ENCODE measurements around the gene WNT7A. TPM values are rescaled to one million over a fixed set of nuclear protein-coding genes. Genes with fewer than 3 reads are reported as not detected.

The WNT7A gene
- polyA plus RNA-seq, 1 of the 3 experiments (the other 2 are of a cell fraction): not detected

DNA sequence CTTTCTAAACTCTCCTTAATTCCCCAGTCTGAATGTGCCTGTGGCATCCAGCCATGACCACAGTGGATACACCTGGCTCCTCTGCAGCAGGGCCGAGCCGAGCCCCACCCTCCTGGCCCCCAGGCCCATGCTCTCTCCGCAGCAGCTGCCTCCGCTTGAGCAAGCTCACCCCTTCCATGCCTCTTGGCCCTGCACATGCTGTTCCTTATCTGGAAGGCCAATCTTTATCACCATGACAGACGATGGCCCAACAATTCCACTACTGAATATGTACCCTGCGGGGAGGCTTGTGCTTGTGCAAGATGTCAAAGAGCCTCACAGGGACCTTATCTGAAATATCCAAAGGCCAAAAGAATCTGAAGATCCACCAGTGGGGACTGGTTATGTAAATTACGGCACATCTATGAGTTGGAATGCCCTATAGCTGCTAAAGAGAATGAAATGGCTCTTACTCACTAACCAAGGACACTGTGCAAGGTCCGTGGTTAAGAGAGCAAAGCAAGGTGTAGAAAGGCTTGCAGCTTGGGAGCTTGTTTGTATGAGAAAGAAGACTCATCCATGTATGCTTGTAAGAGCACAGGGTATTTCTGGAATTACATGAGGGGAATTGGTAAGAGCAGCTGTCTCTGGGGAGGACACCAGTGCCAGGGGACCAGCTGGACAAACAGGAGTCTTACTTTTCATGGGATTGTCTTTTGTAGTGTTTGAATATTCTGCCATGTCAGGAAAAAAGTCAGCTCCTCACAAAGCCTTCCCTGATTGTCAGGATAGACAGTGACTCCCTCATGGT, 55.2 kb downstream of the WNT7A start:
- CTCF ChIA-PET: interaction anchor here (1.3 to 2.7 kb wide), 3 partner anchors 167 to 175 kb away, joined by 4 to 9 read pairs (median 4); no protein-coding TSS in a partner anchor

GRCh38 chr3:13823692-13824091, 56.2 kb downstream of the WNT7A start:
- no peaks in the 10 kb centered on the region for H3K79me2 ChIP-seq (ENCODE audit: insufficient read depth)
- no peaks in the 10 kb centered on the region for H3K9me2 ChIP-seq
- no peak for DNase-seq
- no peak overlapping the region for H3K4me3 ChIP-seq (ENCODE audit: low read depth in 2 of 2, low read length in 1 of 2)
- no peak overlapping the region for H3K4me2 ChIP-seq
- no peak for TF ChIP-seq RAD21 (IDR thresholded peaks at IDR 0.05; ENCODE audit: low read length)
- no peak for TF ChIP-seq MXI1 (IDR thresholded peaks at IDR 0.05; ENCODE audit: low read depth, low read length)
- TF ChIP-seq, protein P1, sequence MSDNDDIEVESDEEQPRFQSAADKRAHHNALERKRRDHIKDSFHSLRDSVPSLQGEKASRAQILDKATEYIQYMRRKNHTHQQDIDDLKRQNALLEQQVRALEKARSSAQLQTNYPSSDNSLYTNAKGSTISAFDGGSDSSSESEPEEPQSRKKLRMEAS (IDR thresholded peaks at IDR 0.05; ENCODE audit: low read depth): no peak
- H3K9me3 ChIP-seq: no peaks in the 10 kb centered on the region
- 38% methylated on average over 3 of the region's 3 CpGs for WGBS (ENCODE audit: low lambda C conversion rate)
- no peaks in the 10 kb centered on the region for H3F3A ChIP-seq (replicated peaks; ENCODE audit: insufficient read depth)
- no peaks in the 10 kb centered on the region for H3K36me3 ChIP-seq (replicated peaks in 1 of 2; ENCODE audit: control insufficient read depth in 1 of 2, insufficient read depth in 2 of 2, low read length in 1 of 2)
- ChIA-PET POLR2A (no interaction called here), CTCF (interaction anchor here (1.0 to 2.7 kb wide), 4 partner anchors 57 to 169 kb away, joined by 3 to 11 read pairs (median 6); partner anchors contain the start of gene WNT7A)
- H3K27ac ChIP-seq (ENCODE audit: low read depth in 2 of 2, low read length in 1 of 2): no peak overlapping the region; a peak in 1 of 4 replicates
- no peak overlapping the region for H2AFZ ChIP-seq (ENCODE audit: low read depth)
- H3K4me1 ChIP-seq (ENCODE audit: control insufficient read depth in 1 of 2, insufficient read depth in 2 of 2, low read depth in 1 of 2, low read length in 1 of 2): peaks cover 0 to 12% of the 10 kb centered on the region in 2 experiments; a peak in 1 of 4 replicates
- no peaks in the 10 kb centered on the region for H4K20me1 ChIP-seq (ENCODE audit: insufficient read depth)
- no peaks in the 10 kb centered on the region for H3K27me3 ChIP-seq (ENCODE audit: insufficient read depth)
- no peak overlapping the region for H3K9ac ChIP-seq

More for the DNA sequence above, 55.2 kb downstream of the WNT7A start:
- no peak overlapping the region for H3K27ac ChIP-seq (ENCODE audit: low read depth in 2 of 2, low read length in 1 of 2)
- H3K4me2 ChIP-seq: no peak overlapping the region
- no peak overlapping the region for H3K9ac ChIP-seq
- TF ChIP-seq FOXM1 (IDR thresholded peaks at IDR 0.05; ENCODE audit: low read depth) (no peak), GATA2 (CRISPR knock-in tag; IDR thresholded peaks at IDR 0.05) (peak; percentile 11; the same call in 1 of the 2 replicates)
- H4K20me1 ChIP-seq (ENCODE audit: insufficient read depth): no peaks in the 10 kb centered on the region
- no peaks in the 10 kb centered on the region for H3F3A ChIP-seq (replicated peaks; ENCODE audit: insufficient read depth)
- H3K36me3 ChIP-seq (replicated peaks in 1 of 2; ENCODE audit: control insufficient read depth in 1 of 2, insufficient read depth in 2 of 2, low read length in 1 of 2): no peaks in the 10 kb centered on the region
- H3K27me3 ChIP-seq (ENCODE audit: insufficient read depth): no peaks in the 10 kb centered on the region
- DNase-seq: no peak
- WGBS (ENCODE audit: low lambda C conversion rate): 27% methylated on average over 8 of the region's 8 CpGs
- no peaks in the 10 kb centered on the region for H3K9me2 ChIP-seq
- no peaks in the 10 kb centered on the region for H3K9me3 ChIP-seq
- H2AFZ ChIP-seq (ENCODE audit: low read depth): no peak overlapping the region
- H3K4me1 ChIP-seq (ENCODE audit: control insufficient read depth in 1 of 2, insufficient read depth in 2 of 2, low read depth in 1 of 2, low read length in 1 of 2): peaks cover 0 to 12% of the 10 kb centered on the region in 2 experiments; a peak in 1 of 4 replicates
- H3K79me2 ChIP-seq (ENCODE audit: insufficient read depth): no peaks in the 10 kb centered on the region
- H3K4me3 ChIP-seq (ENCODE audit: low read depth in 2 of 2, low read length in 1 of 2): no peak overlapping the region
- POLR2A ChIA-PET: no interaction called here

DNA sequence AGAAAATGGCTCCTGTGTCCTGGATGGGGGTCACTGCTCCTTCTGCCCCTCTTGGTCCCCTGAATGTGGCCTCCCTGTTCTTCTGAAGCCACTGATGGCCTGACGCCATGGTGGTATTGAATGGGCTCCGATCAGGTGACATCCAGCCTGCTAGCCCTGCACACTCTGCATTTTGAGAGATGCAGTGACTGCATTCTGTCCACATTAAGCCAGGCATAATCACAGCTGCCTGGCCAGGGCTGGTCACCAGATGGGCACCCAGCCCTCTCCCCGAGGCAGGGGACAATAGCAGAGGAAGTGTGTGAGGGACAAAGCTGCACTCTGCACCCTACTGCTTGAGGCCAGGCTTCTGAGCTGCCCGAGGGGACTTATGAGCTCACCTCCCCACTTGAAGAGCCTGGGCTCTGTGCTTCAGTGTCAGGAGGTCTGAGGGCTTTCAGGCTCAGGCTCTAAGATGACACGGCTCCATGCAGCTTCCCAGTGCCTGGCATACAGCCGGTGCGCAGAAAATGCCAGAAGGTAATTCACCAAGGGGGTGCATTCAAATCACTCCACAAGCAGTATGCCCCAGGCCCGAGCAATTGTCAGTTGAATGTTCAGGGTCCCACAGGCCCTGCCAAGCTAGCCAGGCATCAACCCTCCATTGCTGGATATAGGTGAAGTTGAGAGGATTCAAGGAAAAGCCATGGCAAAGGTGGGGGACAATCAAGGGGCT, 56.8 kb downstream of the WNT7A start:
- no peaks in the 10 kb centered on the region for H3K79me2 ChIP-seq (ENCODE audit: insufficient read depth)
- H4K20me1 ChIP-seq (ENCODE audit: insufficient read depth): no peaks in the 10 kb centered on the region
- H3K9me3 ChIP-seq: no peaks in the 10 kb centered on the region
- no peak overlapping the region for H3K4me2 ChIP-seq
- TF ChIP-seq GATA2 (CRISPR knock-in tag; IDR thresholded peaks at IDR 0.05) (no peak), FOXM1 (IDR thresholded peaks at IDR 0.05; ENCODE audit: low read depth) (no peak), RCOR1 (IDR thresholded peaks at IDR 0.05; ENCODE audit: low read length) (peak; percentile 21; the same call in 1 of the 2 replicates), CHD2 (IDR thresholded peaks at IDR 0.05; ENCODE audit: low read length, partially characterized antibody) (no peak)
- no peaks in the 10 kb centered on the region for H3K9me2 ChIP-seq
- H3K27ac ChIP-seq (ENCODE audit: low read depth in 2 of 2, low read length in 1 of 2): peak overlapping the region in 1 of 2 experiments; percentile 50; a peak in 1 of 4 replicates
- no peaks in the 10 kb centered on the region for H3K36me3 ChIP-seq (replicated peaks in 1 of 2; ENCODE audit: control insufficient read depth in 1 of 2, insufficient read depth in 2 of 2, low read length in 1 of 2)
- H3K27me3 ChIP-seq (ENCODE audit: insufficient read depth): no peaks in the 10 kb centered on the region
- WGBS (ENCODE audit: low lambda C conversion rate): 11% methylated on average over 4 of the region's 8 CpGs
- peak; percentile 64 for DNase-seq
- no peak overlapping the region for H3K9ac ChIP-seq
- H3K4me1 ChIP-seq (ENCODE audit: control insufficient read depth in 1 of 2, insufficient read depth in 2 of 2, low read depth in 1 of 2, low read length in 1 of 2): peaks cover 0 to 12% of the 10 kb centered on the region in 2 experiments; a peak in 1 of 4 replicates
- H3F3A ChIP-seq (replicated peaks; ENCODE audit: insufficient read depth): no peaks in the 10 kb centered on the region
- CTCF ChIA-PET: interaction anchor here (0.5 to 2.7 kb wide), 5 partner anchors 57 to 168 kb away, joined by 3 to 11 read pairs (median 4); partner anchors contain the start of gene WNT7A
- no peak overlapping the region for H2AFZ ChIP-seq (ENCODE audit: low read depth)
- POLR2A ChIA-PET: no interaction called here
- H3K4me3 ChIP-seq (ENCODE audit: low read depth in 2 of 2, low read length in 1 of 2): no peak overlapping the region

Data from SK-N-SH (cell line).